IPS-18c (cell line): ENCODE measurements around the gene SPRN.
A peak's percentile ranks its signal among the peaks of the same experiment; 100 is the strongest.
"Not testable (repeated sequence)": the region's sequence is repeated elsewhere in the genome, so short reads cannot be mapped to it uniquely, and the experiment has no call there.

Source experiments
- H3K4me3 ChIP-seq: 2 replicates; pipeline ENCODE4 v1.7.0; 2013; ENCODE audit warnings: low read depth, mild to moderate bottlenecking, low read length, moderate library complexity; ENCODE audit not compliant: insufficient read depth
- H3K9me3 ChIP-seq: one replicate; pipeline ENCODE4 v1.6.1; 2013; ENCODE audit warnings: mild to moderate bottlenecking, low read length, moderate library complexity; ENCODE audit not compliant: control insufficient read depth, insufficient read depth

The SPRN gene, protein sequence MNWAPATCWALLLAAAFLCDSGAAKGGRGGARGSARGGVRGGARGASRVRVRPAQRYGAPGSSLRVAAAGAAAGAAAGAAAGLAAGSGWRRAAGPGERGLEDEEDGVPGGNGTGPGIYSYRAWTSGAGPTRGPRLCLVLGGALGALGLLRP

DNA sequence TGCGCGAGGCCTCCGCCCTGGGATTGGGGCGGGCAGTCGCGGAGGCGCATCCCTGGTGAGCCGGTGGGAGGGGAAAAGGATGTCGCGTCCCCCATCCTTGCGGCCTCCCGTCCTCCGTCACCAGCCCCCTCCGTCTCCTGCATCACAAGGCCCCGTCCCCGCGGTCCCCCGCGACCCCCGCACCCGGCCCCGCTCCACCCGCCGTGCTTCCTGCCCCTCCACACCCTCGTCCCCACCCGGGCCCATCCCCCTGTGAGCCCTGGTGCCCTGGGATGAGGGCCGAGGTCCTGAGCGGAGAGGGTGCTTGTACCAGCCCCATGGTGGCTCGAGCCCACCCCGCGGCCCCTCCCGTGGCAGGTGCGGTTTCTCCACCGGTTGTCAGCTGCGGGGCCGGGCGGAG lies at the start of gene SPRN:
TSS of gene SPRN (minus strand) at position 25 of the 400 bp plus-strand sequence. CDS start 944 bp downstream, outside the sequence.
- not testable (repeated sequence) for H3K4me3 ChIP-seq, H3K9me3 ChIP-seq

DNA sequence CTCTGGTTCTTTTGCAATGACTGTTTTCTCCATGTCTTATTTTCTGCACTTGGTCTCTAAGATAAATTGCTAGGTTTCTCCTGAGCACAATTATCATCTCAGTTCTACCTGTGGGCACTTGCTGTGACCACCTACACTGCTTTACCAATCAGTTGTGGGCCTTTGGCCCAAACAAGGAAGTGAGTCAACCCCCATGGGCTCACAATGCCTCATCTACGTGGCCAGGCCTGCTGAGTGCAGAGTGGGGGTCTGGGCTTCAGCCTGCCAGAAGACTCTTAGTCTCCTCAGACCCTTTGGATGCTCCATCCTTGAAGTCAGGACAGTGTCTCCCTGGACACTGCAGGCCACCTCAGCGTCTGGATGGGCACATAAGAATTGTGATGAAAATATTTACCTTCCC lies 49.6 kb upstream of the SPRN start:
- H3K4me3 ChIP-seq: no peak overlapping the region
- H3K9me3 ChIP-seq: peaks cover 13% of the 10 kb centered on the region

DNA sequence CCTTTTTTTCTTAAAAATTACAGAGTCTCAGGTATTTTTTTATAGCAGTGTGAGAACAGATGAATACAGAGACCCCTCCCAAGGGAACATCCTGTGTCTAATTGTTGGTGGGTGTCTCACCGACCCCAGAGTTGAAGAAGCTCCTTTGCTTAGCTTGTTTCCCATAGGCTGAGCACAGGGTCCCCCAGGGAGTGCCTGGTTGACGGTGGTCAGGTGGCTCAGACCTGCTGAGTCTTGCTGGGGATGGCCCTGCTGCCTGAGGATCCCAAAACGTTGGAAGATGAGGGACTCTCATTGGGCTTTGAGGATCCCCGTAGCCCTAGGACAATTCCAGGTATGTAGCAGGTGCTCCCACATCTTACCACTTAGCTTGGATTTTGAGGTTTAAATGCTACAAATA lies 48.8 kb upstream of the SPRN start:
- Histone ChIP-seq H3K4me3 (no peak overlapping the region), H3K9me3 (peaks cover 13% of the 10 kb centered on the region)

DNA sequence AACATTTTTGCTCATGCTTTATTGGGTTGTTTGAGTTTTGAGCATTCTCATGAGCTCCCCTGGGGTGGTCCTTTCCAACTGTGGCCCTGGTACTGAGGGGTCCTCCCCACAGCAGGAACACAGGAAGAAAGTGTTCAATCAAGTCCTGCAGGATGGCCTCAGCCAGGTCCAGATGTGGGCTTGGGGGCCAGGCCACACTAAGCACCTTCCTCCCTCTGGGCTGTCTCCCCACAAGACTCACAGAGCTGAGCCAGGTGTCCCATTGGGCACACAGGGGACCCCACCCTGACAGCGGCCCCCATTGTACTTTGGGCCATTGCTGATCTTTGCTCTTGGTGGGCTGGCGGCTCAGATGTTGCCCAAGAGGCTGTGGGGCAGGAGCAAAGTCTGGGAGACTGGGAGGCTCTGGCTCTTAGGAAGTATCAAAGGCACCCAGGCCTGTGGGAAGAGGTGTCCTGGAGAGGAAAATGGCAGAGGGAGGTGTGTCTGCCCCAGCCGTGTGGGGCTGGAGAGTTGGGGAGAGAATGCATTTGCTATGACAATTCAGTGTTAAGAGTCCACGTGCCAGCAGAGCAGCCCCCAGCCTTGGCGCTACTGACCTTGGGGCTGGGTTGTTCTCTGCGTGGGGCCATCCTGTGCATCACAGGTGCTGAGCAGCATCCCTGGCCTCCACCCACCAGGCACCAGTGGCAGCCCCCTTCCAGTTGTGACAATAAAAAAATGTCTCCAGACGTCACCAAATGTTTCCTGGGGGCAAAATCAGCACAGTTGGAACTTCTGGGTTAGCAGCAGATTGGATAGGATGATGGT lies 47.1 kb upstream of the SPRN start:
- peaks cover 21% of the 10 kb centered on the region for H3K9me3 ChIP-seq

DNA sequence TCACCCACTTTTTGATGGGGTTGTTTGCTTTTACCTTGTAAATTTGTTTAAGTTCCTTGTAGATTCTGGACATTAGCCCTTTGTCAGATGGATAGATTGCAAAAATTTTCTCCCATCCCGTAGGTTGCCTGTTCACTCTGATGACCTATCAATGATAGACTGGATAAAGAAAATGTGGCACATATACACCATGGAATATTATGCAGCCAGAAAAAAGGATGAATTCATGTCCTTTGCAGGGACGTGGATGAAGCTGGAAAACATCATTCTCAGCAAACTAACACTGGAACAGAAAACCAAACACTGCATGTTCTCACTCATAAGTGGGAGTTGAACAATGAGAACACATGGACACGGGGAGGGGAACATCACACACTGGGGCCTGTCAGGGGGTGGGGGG lies 44.8 kb upstream of the SPRN start:
- peaks cover 14% of the 10 kb centered on the region for H3K9me3 ChIP-seq
- not testable (repeated sequence) for H3K4me3 ChIP-seq

More for the DNA sequence above, 47.1 kb upstream of the SPRN start:
- no peak overlapping the region for H3K4me3 ChIP-seq

DNA sequence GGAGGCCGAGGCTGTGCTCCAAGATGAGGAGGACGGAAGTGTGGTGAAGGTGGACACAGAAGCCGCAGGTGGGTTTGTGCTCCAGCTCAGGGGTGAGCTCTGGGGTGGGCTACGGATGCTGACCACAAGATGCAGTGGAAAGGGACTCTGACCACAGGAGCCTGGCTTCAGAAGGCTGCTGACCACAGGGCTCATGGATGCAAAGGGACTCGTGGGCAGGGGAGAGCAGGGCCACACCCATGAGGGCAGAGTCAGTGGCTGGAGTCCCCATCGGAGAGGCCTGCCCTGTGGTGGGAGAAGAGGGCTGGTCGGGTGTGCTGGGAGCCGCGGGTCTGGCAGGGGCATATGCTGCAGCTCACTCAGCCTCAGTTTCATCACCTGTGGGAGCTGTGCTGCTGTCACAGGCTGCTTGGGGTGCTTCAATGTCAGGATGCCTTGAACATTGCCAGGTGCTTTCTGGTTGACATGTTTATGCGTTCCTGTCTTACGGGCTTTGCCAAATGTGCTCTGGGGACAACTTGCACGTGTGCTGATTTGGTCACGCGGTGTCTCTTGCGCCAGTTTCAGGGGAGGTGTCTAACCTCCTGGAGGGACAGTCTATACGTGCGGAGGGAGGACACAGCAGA lies 43.0 kb upstream of the SPRN start:
- no peak overlapping the region for H3K4me3 ChIP-seq
- H3K9me3 ChIP-seq: peaks cover 10% of the 10 kb centered on the region

DNA sequence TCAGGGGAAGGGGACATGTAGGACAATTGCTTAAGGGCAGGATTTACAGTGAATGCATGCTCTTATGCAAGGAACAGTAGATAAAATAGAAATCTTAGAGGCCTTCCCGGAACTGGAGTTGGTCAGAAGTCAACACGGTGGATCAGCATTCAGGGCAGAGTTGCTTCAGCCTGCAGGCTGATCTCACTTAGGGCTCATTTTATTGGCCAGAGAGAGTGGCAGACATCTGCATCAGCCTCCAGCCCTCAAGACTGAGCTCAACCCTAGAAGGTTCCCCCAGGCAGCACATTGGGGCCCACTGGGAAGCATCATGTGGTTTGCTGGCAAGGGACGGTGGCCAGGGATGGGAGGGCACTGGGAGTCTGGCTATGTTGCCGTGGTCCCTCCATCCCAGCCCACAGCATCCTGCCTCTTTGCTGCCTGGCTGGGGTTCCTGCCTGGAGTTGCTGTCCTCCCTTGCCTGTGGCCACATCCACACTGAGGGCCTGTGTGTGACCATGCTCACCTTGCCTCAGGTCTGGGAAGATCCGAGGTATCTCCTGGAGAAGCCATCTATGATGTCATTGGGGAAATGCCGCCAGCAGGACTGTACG lies 42.4 kb upstream of the SPRN start:
- H3K4me3 ChIP-seq: no peak overlapping the region
- H3K9me3 ChIP-seq: peaks cover 10% of the 10 kb centered on the region

DNA sequence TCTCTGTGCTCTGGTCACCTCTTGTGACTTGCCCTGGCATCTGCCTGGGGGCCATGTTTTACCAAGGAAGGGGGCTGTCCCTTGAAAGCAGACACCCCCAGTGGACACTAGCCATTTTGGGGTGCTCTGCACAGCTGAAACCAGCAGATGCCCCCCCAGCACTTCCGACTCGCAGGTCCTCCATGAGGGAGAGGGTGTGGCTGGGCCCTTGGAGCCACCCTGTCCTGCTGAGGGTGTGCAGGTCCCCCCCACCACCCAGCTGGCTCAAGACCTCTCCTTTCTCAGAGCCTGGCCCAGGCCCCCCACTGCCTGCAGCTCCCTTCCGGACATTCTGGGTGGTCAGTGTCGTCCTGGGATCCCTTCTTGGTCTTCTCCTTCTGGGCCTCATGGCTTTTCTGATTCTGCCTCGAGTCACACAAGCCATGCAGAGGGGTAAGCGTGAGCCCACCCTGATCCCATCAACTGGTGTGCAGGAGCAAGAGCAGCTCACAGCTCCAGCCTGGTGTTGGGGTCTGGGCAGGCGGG lies 41.6 kb upstream of the SPRN start:
- peaks cover 10% of the 10 kb centered on the region for H3K9me3 ChIP-seq
- no peak overlapping the region for H3K4me3 ChIP-seq

DNA sequence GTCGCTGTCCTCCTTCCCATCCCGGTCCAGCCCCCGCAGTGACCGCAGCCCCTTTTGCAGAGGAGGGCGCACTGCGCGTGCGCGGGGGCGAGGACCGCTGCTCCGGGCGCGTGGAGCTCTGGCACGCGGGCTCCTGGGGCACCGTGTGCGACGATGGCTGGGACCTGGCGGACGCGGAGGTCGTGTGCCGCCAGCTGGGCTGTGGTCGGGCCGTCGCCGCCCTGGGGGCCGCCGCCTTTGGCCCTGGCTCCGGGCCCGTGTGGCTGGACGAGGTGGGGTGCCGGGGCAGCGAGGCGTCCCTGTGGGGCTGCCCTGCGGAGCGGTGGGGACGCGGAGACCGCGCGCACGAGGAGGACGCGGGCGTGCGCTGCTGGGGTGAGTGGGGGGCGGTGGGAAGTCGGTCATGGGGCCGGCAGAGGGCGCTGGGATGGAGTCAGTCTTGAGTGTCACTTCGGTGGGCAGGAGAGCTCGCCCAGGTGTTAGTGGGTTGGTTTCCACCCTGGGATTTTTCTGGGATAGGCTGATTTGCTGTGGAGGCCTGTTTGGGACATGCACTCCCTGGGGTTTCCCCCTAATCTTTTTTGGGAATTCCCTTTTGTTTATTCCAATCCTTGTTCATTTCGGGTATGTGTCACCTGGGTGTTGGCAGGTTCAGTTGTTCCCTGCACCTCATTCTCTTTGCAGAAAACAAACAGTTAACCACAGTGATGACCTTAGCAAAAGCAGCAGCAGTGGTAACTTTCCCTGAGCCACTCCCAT lies 40.9 kb upstream of the SPRN start:
- Histone ChIP-seq H3K9me3 (peaks cover 10% of the 10 kb centered on the region), H3K4me3 (peak overlapping the region; percentile 15; the same call in 1 of the 2 replicates)

DNA sequence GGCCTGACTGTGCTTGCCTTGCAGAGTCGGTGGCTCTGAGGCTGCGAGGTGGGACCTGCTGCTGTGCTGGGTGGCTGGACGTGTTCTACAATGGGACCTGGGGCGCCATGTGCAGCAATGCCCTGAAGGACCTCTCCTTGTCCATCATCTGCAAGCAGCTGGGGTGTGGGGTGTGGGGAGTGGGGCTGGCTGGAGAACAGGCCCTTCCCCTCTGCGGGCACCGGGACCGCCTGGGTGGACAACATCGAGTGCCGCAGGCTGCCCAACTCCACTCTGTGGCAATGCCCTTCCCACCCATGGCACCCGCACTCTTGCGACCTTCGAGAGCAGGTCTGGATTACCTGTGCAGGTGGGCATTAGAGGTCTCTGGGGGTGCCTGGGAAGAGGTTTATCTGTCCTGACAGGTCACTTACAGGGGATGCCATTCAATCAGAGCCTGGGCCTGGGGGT lies 40.2 kb upstream of the SPRN start:
- Histone ChIP-seq H3K9me3 (peaks cover 10% of the 10 kb centered on the region), H3K4me3 (no peak overlapping the region)

DNA sequence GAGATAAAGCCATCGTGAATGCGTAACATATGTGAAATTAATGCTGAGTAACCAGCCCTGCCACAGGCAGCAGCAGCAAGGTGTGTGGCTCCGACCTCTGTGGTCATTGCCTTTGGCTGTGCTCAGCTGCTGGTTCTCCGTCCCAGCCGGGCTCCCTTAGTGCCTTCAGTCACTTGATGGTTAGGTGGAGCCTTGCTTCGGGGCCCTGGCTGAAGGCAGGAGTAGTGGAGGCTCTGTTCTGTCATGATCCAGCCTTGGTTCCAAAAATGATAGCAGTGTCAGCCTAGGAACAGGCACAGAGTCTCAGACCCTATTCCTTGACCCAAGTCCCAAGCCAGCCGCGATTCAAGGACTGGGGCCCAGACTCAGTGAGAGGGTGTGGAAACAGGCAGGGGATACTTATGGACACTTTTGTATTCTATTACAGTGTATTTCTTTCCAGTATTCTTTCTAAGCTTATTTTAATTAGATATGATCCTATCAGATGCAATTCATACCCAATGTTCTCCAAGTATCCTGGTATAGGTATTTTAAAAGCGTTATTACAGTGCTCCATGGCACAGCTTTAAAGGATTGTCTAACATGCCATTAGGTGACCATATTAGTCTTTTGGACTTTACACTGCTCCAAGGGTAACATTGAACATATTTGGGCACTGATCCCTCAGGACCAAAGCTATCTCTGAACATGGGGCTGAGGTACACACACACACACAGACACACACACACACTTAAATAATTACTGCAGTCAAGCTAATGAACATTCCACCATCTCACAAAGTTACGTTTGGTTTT lies 38.3 kb upstream of the SPRN start:
- H3K9me3 ChIP-seq: peaks cover 9% of the 10 kb centered on the region
- no peak overlapping the region for H3K4me3 ChIP-seq

DNA sequence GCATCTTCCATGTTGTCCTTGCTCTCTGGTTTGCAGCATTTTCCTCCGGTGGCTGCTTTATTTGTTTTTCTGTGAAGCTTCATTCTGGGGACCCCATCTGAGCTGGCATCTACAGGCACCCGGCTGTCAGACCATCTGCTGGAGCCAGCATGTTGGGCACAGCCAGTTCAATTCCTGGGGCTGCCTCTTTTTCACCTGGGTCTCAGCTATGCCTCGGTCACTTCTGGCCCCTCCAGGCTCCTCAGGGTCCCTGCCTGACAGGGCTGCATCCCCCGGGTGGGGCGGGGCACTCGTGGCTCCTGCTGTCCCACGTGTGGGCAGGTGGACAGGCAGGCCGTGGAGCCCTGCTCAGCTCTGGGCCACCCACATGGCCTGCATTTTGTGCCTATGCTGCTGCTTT lies 37.4 kb upstream of the SPRN start:
- Histone ChIP-seq H3K9me3 (peaks cover 7% of the 10 kb centered on the region), H3K4me3 (no peak overlapping the region)

DNA sequence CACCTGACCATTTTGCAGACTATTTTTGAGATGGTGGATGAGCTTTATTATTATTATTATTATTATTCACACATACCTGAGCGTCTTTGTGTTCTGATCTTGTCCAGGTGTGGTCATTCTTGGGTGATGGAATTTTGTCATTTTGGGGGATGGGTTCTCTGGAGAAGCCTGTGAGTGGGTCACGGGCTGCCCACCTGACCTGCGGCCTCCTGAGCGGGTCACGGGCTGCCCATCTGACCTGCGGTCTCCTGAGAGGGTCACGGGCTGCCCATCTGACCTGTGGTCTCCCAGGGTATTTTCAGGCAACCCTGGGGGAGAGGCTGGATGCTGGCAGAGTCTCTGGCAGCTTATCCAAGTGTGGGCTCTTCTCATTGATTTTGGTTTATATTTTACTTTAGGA lies 36.6 kb upstream of the SPRN start:
- Histone ChIP-seq H3K9me3 (peaks cover 10% of the 10 kb centered on the region), H3K4me3 (no peak overlapping the region)

DNA sequence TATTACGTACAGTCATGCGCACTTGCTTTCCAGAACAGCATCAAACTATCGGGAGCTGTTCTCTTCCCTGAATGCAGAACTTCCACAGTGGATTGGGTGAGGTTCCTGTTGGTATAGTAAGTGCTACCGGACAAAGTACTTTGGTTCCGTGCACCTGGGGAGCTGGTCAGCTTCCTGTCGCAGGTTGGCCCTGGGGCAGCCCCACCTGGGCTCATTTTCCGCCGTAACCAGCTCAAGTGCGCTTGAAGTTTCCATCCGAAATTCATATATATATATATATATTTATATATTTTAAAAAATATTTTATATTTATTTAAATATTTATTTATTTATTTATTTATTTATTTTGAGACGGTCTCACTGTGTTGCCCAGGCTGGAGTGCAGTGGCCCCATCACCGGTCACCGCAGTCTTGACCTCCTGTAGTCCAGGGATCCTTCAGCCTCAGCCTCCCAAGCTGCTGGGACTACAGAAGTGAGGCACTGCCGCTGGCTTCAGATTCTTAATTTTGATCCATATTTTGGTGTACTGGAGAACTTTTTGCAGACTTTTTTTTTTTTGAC lies 35.9 kb upstream of the SPRN start:
- Histone ChIP-seq H3K9me3 (peaks cover 14% of the 10 kb centered on the region), H3K4me3 (no peak overlapping the region)

DNA sequence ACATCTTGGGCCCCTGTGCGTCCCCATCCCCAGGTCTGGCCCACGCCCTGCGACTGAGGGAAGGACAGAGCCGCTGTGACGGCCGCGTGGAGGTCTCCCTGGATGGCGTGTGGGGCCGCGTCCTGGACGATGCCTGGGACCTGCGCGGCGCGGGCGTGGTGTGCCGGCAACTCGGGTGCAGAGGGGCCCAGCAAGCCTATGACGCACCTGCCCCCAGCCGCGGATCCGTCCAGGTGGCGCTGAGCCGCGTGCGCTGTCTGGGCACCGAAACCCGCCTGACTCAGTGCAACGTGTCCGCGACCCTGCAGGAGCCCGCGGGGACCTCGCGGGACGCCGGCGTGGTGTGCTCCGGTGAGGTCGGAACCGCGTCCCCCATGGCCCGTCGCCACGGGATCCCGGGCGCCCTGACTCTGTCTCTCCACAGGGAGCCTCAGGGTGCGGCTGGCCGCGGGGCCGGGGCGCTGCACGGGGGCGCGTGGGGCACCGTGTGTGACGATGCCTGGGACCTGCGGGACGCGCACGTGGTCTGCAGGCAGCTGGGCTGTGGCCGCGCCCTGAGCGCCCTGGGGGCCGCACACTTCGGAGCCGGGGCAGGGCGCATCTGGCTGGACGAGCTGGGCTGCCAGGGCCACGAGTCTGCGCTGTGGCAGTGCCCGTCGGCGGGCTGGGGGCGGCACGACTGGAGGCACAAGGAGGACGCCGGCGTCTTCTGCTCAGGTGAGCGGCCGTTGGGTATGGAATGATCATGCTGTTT lies 35.2 kb upstream of the SPRN start:
- peaks cover 16% of the 10 kb centered on the region for H3K9me3 ChIP-seq
- no peak overlapping the region for H3K4me3 ChIP-seq
